Activated CD4-positive, alpha-beta T cell treated with anti-CD3 and anti-CD28 coated beads for 4 hours (primary cell): ENCODE data around the gene MDM2.

Experiments used
- DNase-seq, 2 donors: peaks; one replicate each; pipeline ENCODE4 v3.0.0-alpha.2; 2020

MDM2 gene

GRCh38 chr12:68855771-68856170 is 47.8 kb downstream of the MDM2 start:
- DNase-seq, result no peak

GRCh38 chr12:68856510-68856909 is 48.5 kb downstream of the MDM2 start:
- DNase-seq, result no peak

GRCh38 chr12:68861890-68862289 is 53.9 kb downstream of the MDM2 start:
- no peak for DNase-seq

- DNase-seq, result no peak
These were observed 55.3 kb downstream of the MDM2 start for GRCh38 chr12:68863109-68863770.

GRCh38 chr12:68863886-68864454 is 56.0 kb downstream of the MDM2 start:
- peak; percentile 5 to 10 for DNase-seq

GRCh38 chr12:68864604-68865003 is 56.6 kb downstream of the MDM2 start:
- no peak for DNase-seq

GRCh38 chr12:68865399-68866164 is 57.6 kb downstream of the MDM2 start:
- DNase-seq, result peak in 1 of 2 donors; percentile 7

- no peak for DNase-seq
These were observed 59.0 kb downstream of the MDM2 start for GRCh38 chr12:68866950-68867349.

- DNase-seq, result no peak
These were observed 59.6 kb downstream of the MDM2 start for GRCh38 chr12:68867606-68868005.

GRCh38 chr12:68868043-68868790 is 60.2 kb downstream of the MDM2 start:
- no peak for DNase-seq

- DNase-seq, result no peak
These were observed 62.0 kb downstream of the MDM2 start for GRCh38 chr12:68870011-68870410.

GRCh38 chr12:68870443-68870842 is 62.5 kb downstream of the MDM2 start:
- DNase-seq, result no peak

- no peak for DNase-seq
These were observed 63.4 kb downstream of the MDM2 start for GRCh38 chr12:68871396-68871795.

- no peak for DNase-seq
These were observed 63.9 kb downstream of the MDM2 start for GRCh38 chr12:68871921-68872320.

- DNase-seq, result no peak
These were observed 65.3 kb downstream of the MDM2 start for GRCh38 chr12:68873316-68873715.

- DNase-seq, result no peak
These were observed 68.5 kb downstream of the MDM2 start for GRCh38 chr12:68876461-68876860.

- DNase-seq, result no peak
These were observed 69.6 kb downstream of the MDM2 start for GRCh38 chr12:68877583-68877982.

GRCh38 chr12:68878283-68878682 is 70.3 kb downstream of the MDM2 start:
- no peak for DNase-seq

GRCh38 chr12:68878846-68879245 is 70.9 kb downstream of the MDM2 start:
- no peak for DNase-seq

- no peak for DNase-seq
These were observed 72.8 kb downstream of the MDM2 start for GRCh38 chr12:68880660-68881325.

GRCh38 chr12:68882251-68882964 is 74.4 kb downstream of the MDM2 start:
- no peak for DNase-seq

- no peak for DNase-seq
These were observed 75.2 kb downstream of the MDM2 start for GRCh38 chr12:68883151-68883550.
